Stomach (tissue), 4 donors: ENCODE data around the gene MRPL40.

Experiments
- EP300 ChIP-seq: sonication (generic); formaldehyde crosslinking; IDR thresholded peaks from one replicate; pipeline ENCODE4 v1.6.1; 2017; ENCODE audit warnings: antibody characterized with exemption
- POLR2A ChIP-seq, 4 donors: fragments of 450-650 bp; IDR thresholded peaks; one replicate each; pipeline ENCODE4 v1.6.1; 2016; ENCODE audit warnings: antibody characterized with exemption in 4 of 4, control low read depth in 2 of 4, mild to moderate bottlenecking in 1 of 4, moderate library complexity in 1 of 4
- POLR2AphosphoS5 ChIP-seq, 3 donors: sonication (generic); formaldehyde crosslinking; IDR thresholded peaks; one replicate each; pipeline ENCODE4 v1.6.1; 2016; ENCODE audit warnings: antibody characterized with exemption in 3 of 3
- TF ChIP-seq, protein P1 (sequence below), 7 experiments: fragments of 450-650 bp in 4 of 7; fragments of 200-600 bp in 3 of 7; sonication (generic) in 3 of 7; IDR thresholded peaks; one replicate each; pipeline ENCODE4 v1.5.1; 2016 to 2019; ENCODE audit warnings: antibody characterized with exemption in 7 of 7, control low read depth in 2 of 7, mild to moderate bottlenecking in 1 of 7

DNA sequence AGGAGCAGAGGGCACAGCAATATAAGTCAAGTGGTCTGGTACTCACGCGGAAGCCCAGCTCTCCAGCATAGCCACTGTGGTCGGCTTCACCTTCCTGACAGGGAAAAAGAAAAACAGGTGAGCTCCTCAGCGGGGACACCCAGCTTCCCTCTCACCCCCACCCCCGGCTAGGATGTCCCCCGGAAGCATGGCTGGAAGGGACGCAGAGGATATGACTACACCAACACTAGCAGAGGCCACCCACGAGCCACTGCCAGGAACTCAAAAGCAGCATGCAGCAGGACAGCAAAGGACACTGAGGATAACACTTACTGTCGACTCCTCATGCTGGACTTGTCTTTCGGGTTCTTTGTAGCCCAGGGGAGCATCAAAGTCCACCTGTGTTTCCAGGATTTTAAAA lies 24.2 kb downstream of the MRPL40 start:
- TF ChIP-seq POLR2AphosphoS5 (IDR thresholded peaks at IDR 0.05): no peak
- TF ChIP-seq, protein P1, sequence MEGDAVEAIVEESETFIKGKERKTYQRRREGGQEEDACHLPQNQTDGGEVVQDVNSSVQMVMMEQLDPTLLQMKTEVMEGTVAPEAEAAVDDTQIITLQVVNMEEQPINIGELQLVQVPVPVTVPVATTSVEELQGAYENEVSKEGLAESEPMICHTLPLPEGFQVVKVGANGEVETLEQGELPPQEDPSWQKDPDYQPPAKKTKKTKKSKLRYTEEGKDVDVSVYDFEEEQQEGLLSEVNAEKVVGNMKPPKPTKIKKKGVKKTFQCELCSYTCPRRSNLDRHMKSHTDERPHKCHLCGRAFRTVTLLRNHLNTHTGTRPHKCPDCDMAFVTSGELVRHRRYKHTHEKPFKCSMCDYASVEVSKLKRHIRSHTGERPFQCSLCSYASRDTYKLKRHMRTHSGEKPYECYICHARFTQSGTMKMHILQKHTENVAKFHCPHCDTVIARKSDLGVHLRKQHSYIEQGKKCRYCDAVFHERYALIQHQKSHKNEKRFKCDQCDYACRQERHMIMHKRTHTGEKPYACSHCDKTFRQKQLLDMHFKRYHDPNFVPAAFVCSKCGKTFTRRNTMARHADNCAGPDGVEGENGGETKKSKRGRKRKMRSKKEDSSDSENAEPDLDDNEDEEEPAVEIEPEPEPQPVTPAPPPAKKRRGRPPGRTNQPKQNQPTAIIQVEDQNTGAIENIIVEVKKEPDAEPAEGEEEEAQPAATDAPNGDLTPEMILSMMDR (IDR thresholded peaks at IDR 0.05): no peak
- TF ChIP-seq EP300: no peak
- TF ChIP-seq POLR2A (IDR thresholded peaks at IDR 0.05): no peak
